Esophagus squamous epithelium (tissue), 4 donors: ENCODE results near the gene FHIT.
"Not testable (repeated sequence)": the region's sequence is repeated elsewhere in the genome, so short reads cannot be mapped to it uniquely, and the experiment has no call there.

ENCODE experiments used
- POLR2A ChIP-seq, 4 donors: fragments of 450-650 bp; IDR thresholded peaks; one replicate each; pipeline ENCODE4 v1.6.1; 2017; ENCODE audit warnings: antibody characterized with exemption in 4 of 4, mild to moderate bottlenecking in 4 of 4, moderate library complexity in 3 of 4
- TF ChIP-seq, protein P1 (sequence below), 6 experiments: fragments of 450-650 bp in 4 of 6; fragments of 200-600 bp in 2 of 6; sonication (generic) in 2 of 6; IDR thresholded peaks; one replicate each; pipeline ENCODE4 v1.5.1; 2016 to 2019; ENCODE audit warnings: antibody characterized with exemption in 6 of 6, mild to moderate bottlenecking in 4 of 6, moderate library complexity in 4 of 6

DNA sequence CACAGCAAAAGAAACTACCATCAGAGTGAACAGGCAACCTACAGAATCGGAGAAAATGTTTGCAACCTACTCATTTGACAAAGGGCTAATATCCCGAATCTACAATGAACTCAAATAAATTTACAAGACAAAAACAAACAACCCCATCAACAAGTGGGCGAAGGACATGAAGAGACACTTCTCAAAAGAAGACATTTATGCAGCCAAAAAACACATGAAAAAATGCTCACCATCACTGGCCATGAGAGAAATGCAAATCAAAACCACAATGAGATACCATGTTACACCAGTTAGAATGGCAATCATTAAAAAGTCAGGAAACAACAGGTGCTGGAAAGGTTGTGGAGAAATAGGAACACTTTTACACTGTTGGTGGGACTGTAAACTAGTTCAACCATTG lies 35.1 kb downstream of the FHIT start:
- not testable (repeated sequence) for TF ChIP-seq POLR2A (IDR thresholded peaks at IDR 0.05)
- TF ChIP-seq, protein P1, sequence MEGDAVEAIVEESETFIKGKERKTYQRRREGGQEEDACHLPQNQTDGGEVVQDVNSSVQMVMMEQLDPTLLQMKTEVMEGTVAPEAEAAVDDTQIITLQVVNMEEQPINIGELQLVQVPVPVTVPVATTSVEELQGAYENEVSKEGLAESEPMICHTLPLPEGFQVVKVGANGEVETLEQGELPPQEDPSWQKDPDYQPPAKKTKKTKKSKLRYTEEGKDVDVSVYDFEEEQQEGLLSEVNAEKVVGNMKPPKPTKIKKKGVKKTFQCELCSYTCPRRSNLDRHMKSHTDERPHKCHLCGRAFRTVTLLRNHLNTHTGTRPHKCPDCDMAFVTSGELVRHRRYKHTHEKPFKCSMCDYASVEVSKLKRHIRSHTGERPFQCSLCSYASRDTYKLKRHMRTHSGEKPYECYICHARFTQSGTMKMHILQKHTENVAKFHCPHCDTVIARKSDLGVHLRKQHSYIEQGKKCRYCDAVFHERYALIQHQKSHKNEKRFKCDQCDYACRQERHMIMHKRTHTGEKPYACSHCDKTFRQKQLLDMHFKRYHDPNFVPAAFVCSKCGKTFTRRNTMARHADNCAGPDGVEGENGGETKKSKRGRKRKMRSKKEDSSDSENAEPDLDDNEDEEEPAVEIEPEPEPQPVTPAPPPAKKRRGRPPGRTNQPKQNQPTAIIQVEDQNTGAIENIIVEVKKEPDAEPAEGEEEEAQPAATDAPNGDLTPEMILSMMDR (IDR thresholded peaks at IDR 0.05), result not testable (repeated sequence)
